GM23338 (cell line): ENCODE results near the gene SUPT5H. TPM values are rescaled to one million over a fixed set of nuclear protein-coding genes. Genes with fewer than 3 reads are reported as not detected.

Source experiments
- ATAC-seq: fragments of 200-7000 bp; cut with Tn5 transposase; 3 replicates; pipeline ENCODE4 v1.9.1; 2020
- DNase-seq: peaks from one replicate; pipeline ENCODE4 v3.0.0-alpha.2; 2015; ENCODE audit warnings: low spot score
- H2AFZ ChIP-seq: fragments of 200-600 bp; sonication (generic); 2 replicates; pipeline ENCODE4 v1.8.0; 2016; ENCODE audit warnings: antibody characterized with exemption, mild to moderate bottlenecking, moderate library complexity
- H3F3A ChIP-seq: fragments of 200-600 bp; sonication (generic); replicated peaks from 2 replicates; pipeline ENCODE4 v1.8.0; 2017; ENCODE audit warnings: antibody characterized with exemption, mixed run types, low read depth
- H3K27ac ChIP-seq: fragments of 200-600 bp; sonication (generic); 2 replicates; pipeline ENCODE4 v1.6.1; 2016; ENCODE audit warnings: low read depth
- H3K27me3 ChIP-seq: fragments of 200-600 bp; sonication (generic); 2 replicates; pipeline ENCODE4 v1.8.0; 2016; ENCODE audit warnings: mild to moderate bottlenecking, mixed run types, moderate library complexity; ENCODE audit not compliant: insufficient read depth
- H3K36me3 ChIP-seq: fragments of 200-600 bp; sonication (generic); 2 replicates; pipeline ENCODE4 v1.8.0; 2016; ENCODE audit warnings: mild to moderate bottlenecking; ENCODE audit not compliant: insufficient read depth
- H3K4me1 ChIP-seq: fragments of 200-600 bp; sonication (generic); 2 replicates; pipeline ENCODE4 v1.8.0; 2016; ENCODE audit warnings: mild to moderate bottlenecking, moderate library complexity; ENCODE audit not compliant: insufficient read depth
- H3K4me2 ChIP-seq: fragments of 200-600 bp; sonication (generic); 2 replicates; pipeline ENCODE4 v1.7.1; 2017; ENCODE audit warnings: mixed run types
- H3K4me3 ChIP-seq: fragments of 200-600 bp; sonication (generic); 2 replicates; pipeline ENCODE4 v1.6.1; 2016; ENCODE audit warnings: mixed run types
- H3K79me2 ChIP-seq: fragments of 200-600 bp; sonication (generic); replicated peaks from 2 replicates; pipeline ENCODE4 v1.8.0; 2017; ENCODE audit warnings: mild to moderate bottlenecking; ENCODE audit not compliant: insufficient read depth
- H3K9me2 ChIP-seq: fragments of 200-600 bp; sonication (generic); 2 replicates; pipeline ENCODE4 v1.8.0; 2017; ENCODE audit not compliant: insufficient read depth
- H4K20me1 ChIP-seq: fragments of 200-600 bp; sonication (generic); replicated peaks from 2 replicates; pipeline ENCODE4 v1.8.0; 2017; ENCODE audit warnings: mild to moderate bottlenecking; ENCODE audit not compliant: insufficient read depth
- H3K27ac Mint-ChIP-seq: 2 replicates; pipeline ENCODE4 v1.8.0; 2020; ENCODE audit warnings: inconsistent platforms, mild to moderate bottlenecking, moderate library complexity, mixed read lengths
- H3K27me3 Mint-ChIP-seq: 3 replicates; pipeline ENCODE4 v1.8.0; 2022; ENCODE audit warnings: low read depth, mild to moderate bottlenecking, moderate library complexity, mixed read lengths, inconsistent platforms; ENCODE audit not compliant: insufficient read depth, poor library complexity
- H3K36me3 Mint-ChIP-seq: 3 replicates; pipeline ENCODE4 v1.8.0; 2021; ENCODE audit warnings: low read depth, mild to moderate bottlenecking, inconsistent platforms, moderate library complexity, mixed read lengths
- H3K4me1 Mint-ChIP-seq: 3 replicates; pipeline ENCODE4 v1.8.0; 2020; ENCODE audit warnings: mild to moderate bottlenecking, inconsistent platforms, mixed read lengths
- H3K4me3 Mint-ChIP-seq: 3 replicates; pipeline ENCODE4 v1.8.0; 2021; ENCODE audit warnings: moderate library complexity, mild to moderate bottlenecking, inconsistent platforms, mixed read lengths
- H3K9me3 Mint-ChIP-seq: 3 replicates; pipeline ENCODE4 v1.8.0; 2020; ENCODE audit warnings: moderate library complexity, mild to moderate bottlenecking, inconsistent platforms, mixed read lengths
- CREB1 ChIP-seq: fragments of 250-450 bp; sonication (Bioruptor Pico); IDR thresholded peaks from 2 replicates; pipeline ENCODE4 v1.5.0; 2020; ENCODE audit warnings: low read depth, mild to moderate bottlenecking, moderate library complexity
- EZH2 ChIP-seq: fragments of 200-600 bp; sonication (generic); IDR thresholded peaks from one replicate; pipeline ENCODE4 v1.8.0; 2017; ENCODE audit warnings: antibody characterized with exemption, mild to moderate bottlenecking, low read depth; ENCODE audit not compliant: unreplicated experiment
- EZH2phosphoT487 ChIP-seq: fragments of 200-600 bp; sonication (generic); IDR thresholded peaks from one replicate; pipeline ENCODE4 v1.8.1; 2018; ENCODE audit warnings: antibody characterized with exemption; ENCODE audit not compliant: unreplicated experiment
- JUNB ChIP-seq: IDR thresholded peaks from one replicate; pipeline ENCODE4 v1.6.1; 2016; ENCODE audit warnings: antibody characterized with exemption; ENCODE audit not compliant: unreplicated experiment
- polyA plus RNA-seq: library from polyadenylated mRNA; unstranded; fragments of >200 nt; fragmentation: Nextera tagmentation; extraction: Ambion mirVana; gene quantifications from 2 replicates; pipeline ENCODE4 v1.2.1, GENCODE V29; 2016
- total RNA-seq: library from RNA; depleted of rRNA; stranded (reverse); fragments of >200 nt; shearing (Covaris generic); gene quantifications from 2 replicates; pipeline ENCODE4 v1.2.3, GENCODE V29; 2014
- TF ChIP-seq, protein P1 (sequence below): fragments of 250-450 bp; sonication (Bioruptor Pico); IDR thresholded peaks from 2 replicates; pipeline ENCODE4 v1.5.0; 2020; ENCODE audit warnings: mild to moderate bottlenecking, moderate library complexity
- TF ChIP-seq, protein P2 (sequence below), 2 experiments: fragments of 200-600 bp in 1 of 2; sonication (generic) in 1 of 2; conservative IDR thresholded peaks; 2 replicates each; pipeline versions ENCODE4 v1.5.1 to v1.6.1; 2016 to 2017; ENCODE audit warnings: antibody characterized with exemption in 2 of 2, low read depth in 2 of 2, mild to moderate bottlenecking in 2 of 2, moderate library complexity in 1 of 2
- TF ChIP-seq, protein P3 (sequence below): IDR thresholded peaks from one replicate; pipeline ENCODE4 v1.6.1; 2018; ENCODE audit warnings: antibody characterized with exemption; ENCODE audit not compliant: unreplicated experiment

Gene SUPT5H
- total and polyA plus RNA-seq, 2 experiments from 2014 or later = 108 to 150 TPM

DNA sequence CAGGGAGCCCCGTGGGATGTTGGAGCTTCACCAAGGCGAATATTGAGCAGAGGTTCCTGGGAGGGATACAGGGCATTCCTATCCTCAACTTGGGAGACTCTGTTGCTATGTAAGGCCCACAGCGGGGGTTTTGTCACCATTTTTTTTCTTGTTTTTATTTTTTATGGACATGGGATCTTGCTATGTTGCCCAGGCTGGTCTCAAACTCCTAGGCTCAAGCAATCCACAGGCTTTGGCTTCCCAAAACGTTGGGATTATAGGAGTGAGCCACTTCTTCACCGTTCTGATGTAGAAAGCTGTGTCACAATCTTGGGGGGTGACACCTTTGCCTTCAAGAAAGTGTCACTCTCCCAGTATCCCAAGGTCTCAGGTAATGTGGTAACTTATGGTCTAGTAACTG is 56.0 kb downstream of the SUPT5H start (continued):
- TF ChIP-seq, protein P1, sequence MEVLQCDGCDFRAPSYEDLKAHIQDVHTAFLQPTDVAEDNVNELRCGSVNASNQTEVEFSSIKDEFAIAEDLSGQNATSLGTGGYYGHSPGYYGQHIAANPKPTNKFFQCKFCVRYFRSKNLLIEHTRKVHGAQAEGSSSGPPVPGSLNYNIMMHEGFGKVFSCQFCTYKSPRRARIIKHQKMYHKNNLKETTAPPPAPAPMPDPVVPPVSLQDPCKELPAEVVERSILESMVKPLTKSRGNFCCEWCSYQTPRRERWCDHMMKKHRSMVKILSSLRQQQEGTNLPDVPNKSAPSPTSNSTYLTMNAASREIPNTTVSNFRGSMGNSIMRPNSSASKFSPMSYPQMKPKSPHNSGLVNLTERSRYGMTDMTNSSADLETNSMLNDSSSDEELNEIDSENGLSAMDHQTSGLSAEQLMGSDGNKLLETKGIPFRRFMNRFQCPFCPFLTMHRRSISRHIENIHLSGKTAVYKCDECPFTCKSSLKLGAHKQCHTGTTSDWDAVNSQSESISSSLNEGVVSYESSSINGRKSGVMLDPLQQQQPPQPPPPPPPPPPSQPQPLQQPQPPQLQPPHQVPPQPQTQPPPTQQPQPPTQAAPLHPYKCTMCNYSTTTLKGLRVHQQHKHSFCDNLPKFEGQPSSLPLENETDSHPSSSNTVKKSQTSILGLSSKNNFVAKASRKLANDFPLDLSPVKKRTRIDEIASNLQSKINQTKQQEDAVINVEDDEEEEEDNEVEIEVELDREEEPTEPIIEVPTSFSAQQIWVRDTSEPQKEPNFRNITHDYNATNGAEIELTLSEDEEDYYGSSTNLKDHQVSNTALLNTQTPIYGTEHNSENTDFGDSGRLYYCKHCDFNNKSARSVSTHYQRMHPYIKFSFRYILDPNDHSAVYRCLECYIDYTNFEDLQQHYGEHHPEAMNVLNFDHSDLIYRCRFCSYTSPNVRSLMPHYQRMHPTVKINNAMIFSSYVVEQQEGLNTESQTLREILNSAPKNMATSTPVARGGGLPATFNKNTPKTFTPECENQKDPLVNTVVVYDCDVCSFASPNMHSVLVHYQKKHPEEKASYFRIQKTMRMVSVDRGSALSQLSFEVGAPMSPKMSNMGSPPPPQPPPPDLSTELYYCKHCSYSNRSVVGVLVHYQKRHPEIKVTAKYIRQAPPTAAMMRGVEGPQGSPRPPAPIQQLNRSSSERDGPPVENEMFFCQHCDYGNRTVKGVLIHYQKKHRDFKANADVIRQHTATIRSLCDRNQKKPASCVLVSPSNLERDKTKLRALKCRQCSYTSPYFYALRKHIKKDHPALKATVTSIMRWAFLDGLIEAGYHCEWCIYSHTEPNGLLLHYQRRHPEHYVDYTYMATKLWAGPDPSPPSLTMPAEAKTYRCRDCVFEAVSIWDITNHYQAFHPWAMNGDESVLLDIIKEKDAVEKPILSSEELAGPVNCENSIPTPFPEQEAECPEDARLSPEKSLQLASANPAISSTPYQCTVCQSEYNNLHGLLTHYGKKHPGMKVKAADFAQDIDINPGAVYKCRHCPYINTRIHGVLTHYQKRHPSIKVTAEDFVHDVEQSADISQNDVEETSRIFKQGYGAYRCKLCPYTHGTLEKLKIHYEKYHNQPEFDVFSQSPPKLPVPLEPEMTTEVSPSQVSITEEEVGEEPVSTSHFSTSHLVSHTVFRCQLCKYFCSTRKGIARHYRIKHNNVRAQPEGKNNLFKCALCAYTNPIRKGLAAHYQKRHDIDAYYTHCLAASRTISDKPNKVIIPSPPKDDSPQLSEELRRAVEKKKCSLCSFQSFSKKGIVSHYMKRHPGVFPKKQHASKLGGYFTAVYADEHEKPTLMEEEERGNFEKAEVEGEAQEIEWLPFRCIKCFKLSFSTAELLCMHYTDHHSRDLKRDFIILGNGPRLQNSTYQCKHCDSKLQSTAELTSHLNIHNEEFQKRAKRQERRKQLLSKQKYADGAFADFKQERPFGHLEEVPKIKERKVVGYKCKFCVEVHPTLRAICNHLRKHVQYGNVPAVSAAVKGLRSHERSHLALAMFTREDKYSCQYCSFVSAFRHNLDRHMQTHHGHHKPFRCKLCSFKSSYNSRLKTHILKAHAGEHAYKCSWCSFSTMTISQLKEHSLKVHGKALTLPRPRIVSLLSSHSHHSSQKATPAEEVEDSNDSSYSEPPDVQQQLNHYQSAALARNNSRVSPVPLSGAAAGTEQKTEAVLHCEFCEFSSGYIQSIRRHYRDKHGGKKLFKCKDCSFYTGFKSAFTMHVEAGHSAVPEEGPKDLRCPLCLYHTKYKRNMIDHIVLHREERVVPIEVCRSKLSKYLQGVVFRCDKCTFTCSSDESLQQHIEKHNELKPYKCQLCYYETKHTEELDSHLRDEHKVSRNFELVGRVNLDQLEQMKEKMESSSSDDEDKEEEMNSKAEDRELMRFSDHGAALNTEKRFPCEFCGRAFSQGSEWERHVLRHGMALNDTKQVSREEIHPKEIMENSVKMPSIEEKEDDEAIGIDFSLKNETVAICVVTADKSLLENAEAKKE (CRISPR knock-in tag) = no peak
- TF ChIP-seq EZH2 (no peak), JUNB (no peak), EZH2phosphoT487 (no peak)

DNA sequence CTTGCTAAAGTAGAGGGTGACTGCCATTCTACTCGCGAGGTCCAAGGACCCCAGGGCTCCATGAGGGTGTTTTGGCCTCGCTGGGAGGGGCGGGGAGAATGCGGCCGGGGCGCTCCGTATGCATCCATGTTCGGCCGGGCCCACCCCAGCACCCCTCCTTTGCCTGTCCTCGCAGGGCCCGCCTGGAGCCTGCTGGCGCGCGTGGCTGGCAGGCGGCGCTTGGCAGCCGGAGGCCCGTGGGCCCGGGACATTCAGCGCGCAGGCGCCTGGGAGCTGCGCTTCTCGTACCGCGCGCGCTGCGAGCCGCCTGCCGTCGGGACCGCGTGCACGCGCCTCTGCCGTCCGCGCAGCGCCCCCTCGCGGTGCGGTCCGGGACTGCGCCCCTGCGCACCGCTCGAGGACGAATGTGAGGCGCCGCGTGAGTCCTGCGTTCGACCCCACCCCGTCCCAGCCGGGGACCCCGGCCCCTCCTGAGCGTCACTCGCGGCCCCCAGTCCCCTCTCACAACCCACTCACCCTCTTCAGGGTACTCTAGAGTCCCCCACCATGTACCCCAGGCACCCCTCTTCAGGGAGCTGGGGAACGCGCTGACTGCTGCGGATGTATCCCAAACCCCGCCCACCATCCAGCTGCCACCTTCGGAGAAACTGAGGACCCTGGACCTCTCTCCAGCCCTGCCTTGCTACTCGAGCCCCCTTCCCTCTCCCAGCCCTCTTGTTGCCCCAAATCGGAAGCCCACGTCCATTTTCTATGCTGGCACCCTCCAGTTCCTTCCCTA is 57.4 kb downstream of the SUPT5H start:
- TF ChIP-seq, protein P2, sequence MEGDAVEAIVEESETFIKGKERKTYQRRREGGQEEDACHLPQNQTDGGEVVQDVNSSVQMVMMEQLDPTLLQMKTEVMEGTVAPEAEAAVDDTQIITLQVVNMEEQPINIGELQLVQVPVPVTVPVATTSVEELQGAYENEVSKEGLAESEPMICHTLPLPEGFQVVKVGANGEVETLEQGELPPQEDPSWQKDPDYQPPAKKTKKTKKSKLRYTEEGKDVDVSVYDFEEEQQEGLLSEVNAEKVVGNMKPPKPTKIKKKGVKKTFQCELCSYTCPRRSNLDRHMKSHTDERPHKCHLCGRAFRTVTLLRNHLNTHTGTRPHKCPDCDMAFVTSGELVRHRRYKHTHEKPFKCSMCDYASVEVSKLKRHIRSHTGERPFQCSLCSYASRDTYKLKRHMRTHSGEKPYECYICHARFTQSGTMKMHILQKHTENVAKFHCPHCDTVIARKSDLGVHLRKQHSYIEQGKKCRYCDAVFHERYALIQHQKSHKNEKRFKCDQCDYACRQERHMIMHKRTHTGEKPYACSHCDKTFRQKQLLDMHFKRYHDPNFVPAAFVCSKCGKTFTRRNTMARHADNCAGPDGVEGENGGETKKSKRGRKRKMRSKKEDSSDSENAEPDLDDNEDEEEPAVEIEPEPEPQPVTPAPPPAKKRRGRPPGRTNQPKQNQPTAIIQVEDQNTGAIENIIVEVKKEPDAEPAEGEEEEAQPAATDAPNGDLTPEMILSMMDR (conservative IDR thresholded peaks at IDR 0.05; ENCODE audit: low read depth in 2 of 2) = peak; percentile 53 to 86
- TF ChIP-seq, protein P3, sequence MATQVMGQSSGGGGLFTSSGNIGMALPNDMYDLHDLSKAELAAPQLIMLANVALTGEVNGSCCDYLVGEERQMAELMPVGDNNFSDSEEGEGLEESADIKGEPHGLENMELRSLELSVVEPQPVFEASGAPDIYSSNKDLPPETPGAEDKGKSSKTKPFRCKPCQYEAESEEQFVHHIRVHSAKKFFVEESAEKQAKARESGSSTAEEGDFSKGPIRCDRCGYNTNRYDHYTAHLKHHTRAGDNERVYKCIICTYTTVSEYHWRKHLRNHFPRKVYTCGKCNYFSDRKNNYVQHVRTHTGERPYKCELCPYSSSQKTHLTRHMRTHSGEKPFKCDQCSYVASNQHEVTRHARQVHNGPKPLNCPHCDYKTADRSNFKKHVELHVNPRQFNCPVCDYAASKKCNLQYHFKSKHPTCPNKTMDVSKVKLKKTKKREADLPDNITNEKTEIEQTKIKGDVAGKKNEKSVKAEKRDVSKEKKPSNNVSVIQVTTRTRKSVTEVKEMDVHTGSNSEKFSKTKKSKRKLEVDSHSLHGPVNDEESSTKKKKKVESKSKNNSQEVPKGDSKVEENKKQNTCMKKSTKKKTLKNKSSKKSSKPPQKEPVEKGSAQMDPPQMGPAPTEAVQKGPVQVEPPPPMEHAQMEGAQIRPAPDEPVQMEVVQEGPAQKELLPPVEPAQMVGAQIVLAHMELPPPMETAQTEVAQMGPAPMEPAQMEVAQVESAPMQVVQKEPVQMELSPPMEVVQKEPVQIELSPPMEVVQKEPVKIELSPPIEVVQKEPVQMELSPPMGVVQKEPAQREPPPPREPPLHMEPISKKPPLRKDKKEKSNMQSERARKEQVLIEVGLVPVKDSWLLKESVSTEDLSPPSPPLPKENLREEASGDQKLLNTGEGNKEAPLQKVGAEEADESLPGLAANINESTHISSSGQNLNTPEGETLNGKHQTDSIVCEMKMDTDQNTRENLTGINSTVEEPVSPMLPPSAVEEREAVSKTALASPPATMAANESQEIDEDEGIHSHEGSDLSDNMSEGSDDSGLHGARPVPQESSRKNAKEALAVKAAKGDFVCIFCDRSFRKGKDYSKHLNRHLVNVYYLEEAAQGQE = no peak
- TF ChIP-seq CREB1 (CRISPR knock-in tag) (peak; percentile 56), JUNB (no peak)
- no peak overlapping the region for H3K27ac ChIP-seq
- Mint-ChIP-seq H3K36me3 (peaks cover 18% of the 10 kb centered on the region), H3K4me3 (no peak overlapping the region), H3K4me1 (peaks cover 14% of the 10 kb centered on the region), H3K9me3 (peaks cover 27% of the 10 kb centered on the region), H3K27ac (no peak overlapping the region), H3K27me3 (peaks cover 92% of the 10 kb centered on the region)
- H3K4me3 ChIP-seq = 0 out of 2 replicates have a peak overlapping the region, but pooled peaks have one; percentile 36
- DNase-seq (peak; percentile 94), ATAC-seq (peak; percentile 14)
- no peaks in the 10 kb centered on the region for H4K20me1 ChIP-seq
- H3F3A ChIP-seq = peaks cover 18% of the 10 kb centered on the region
- 0 out of 2 replicates have a peak overlapping the region, but pooled peaks have one; percentile 38 for H3K4me2 ChIP-seq
- peaks cover 3% of the 10 kb centered on the region; the same call in 1 of the 2 replicates for H3K4me1 ChIP-seq
- H3K27me3 ChIP-seq = peaks cover 96% of the 10 kb centered on the region
- no peaks in the 10 kb centered on the region for H3K79me2 ChIP-seq
- peak overlapping the region; percentile 81; the same call in 1 of the 2 replicates for H2AFZ ChIP-seq
- no peaks in the 10 kb centered on the region for H3K36me3 ChIP-seq
- H3K9me2 ChIP-seq = 0 out of 2 replicates have a peak, but pooled peaks cover 7% of the 10 kb centered on the region
